Dendritic cell treated with granulocyte-macrophage colony-stimulating factor and Interleukin-4, amounts not matched to agents 40 ng/mL and 50 ng/mL, for 4 days (primary cell): ENCODE measurements around the gene SLC30A1.
"Not testable (repeated sequence)": the region's sequence is repeated elsewhere in the genome, so short reads cannot be mapped to it uniquely, and the experiment has no call there.

ENCODE experiments used
- H3K27ac Mint-ChIP-seq: one replicate; pipeline ENCODE4 v1.8.0; 2022; ENCODE audit warnings: mild to moderate bottlenecking, mixed read lengths
- H3K27me3 Mint-ChIP-seq: one replicate; pipeline ENCODE4 v1.8.0; 2022; ENCODE audit warnings: mild to moderate bottlenecking, mixed read lengths
- H3K36me3 Mint-ChIP-seq: one replicate; pipeline ENCODE4 v1.8.0; 2022; ENCODE audit warnings: low read depth, mixed read lengths
- H3K4me1 Mint-ChIP-seq: one replicate; pipeline ENCODE4 v1.8.0; 2022; ENCODE audit warnings: low read depth, mixed read lengths
- H3K4me3 Mint-ChIP-seq: one replicate; pipeline ENCODE4 v1.8.0; 2022; ENCODE audit warnings: mild to moderate bottlenecking, moderate library complexity, mixed read lengths
- H3K9me3 Mint-ChIP-seq: one replicate; pipeline ENCODE4 v1.8.0; 2022; ENCODE audit warnings: mixed read lengths
- intact Hi-C: fragments of 100-400 bp; cut with micrococcal nuclease; formaldehyde crosslinking; loops from one replicate; pipeline ENCODE4 v1.15.0; 2022

Gene SLC30A1

GRCh38 chr1:211559222-211560010, 19.5 kb downstream of the SLC30A1 start:
- Mint-ChIP-seq H3K4me3 (no peak overlapping the region), H3K36me3 (no peaks in the 10 kb centered on the region), H3K9me3 (no peaks in the 10 kb centered on the region), H3K27ac (no peak overlapping the region), H3K4me1 (no peaks in the 10 kb centered on the region), H3K27me3 (no peaks in the 10 kb centered on the region)
- intact Hi-C loops = no loop called here

GRCh38 chr1:211557894-211558625, 20.9 kb downstream of the SLC30A1 start:
- Mint-ChIP-seq H3K27me3 (no peaks in the 10 kb centered on the region), H3K4me1 (no peaks in the 10 kb centered on the region), H3K9me3 (no peaks in the 10 kb centered on the region), H3K36me3 (no peaks in the 10 kb centered on the region), H3K27ac (no peak overlapping the region), H3K4me3 (no peak overlapping the region)
- intact Hi-C loops = no loop called here

- H3K4me1 Mint-ChIP-seq = peaks cover 13% of the 10 kb centered on the region
- H3K4me3 Mint-ChIP-seq = no peak overlapping the region
- no peaks in the 10 kb centered on the region for H3K27me3 Mint-ChIP-seq
- intact Hi-C loops = no loop called here
- H3K27ac Mint-ChIP-seq = no peak overlapping the region
- H3K36me3 Mint-ChIP-seq = no peaks in the 10 kb centered on the region
- no peaks in the 10 kb centered on the region for H3K9me3 Mint-ChIP-seq
Observed at GRCh38 chr1:211553549-211553948, 25.4 kb downstream of the SLC30A1 start.

GRCh38 chr1:211551638-211552460, 27.1 kb downstream of the SLC30A1 start:
- Mint-ChIP-seq H3K27me3 (no peaks in the 10 kb centered on the region), H3K4me1 (peaks cover 13% of the 10 kb centered on the region), H3K4me3 (no peak overlapping the region), H3K36me3 (no peaks in the 10 kb centered on the region), H3K9me3 (no peaks in the 10 kb centered on the region), H3K27ac (no peak overlapping the region)
- intact Hi-C loops = no loop called here

- H3K9me3 Mint-ChIP-seq = no peaks in the 10 kb centered on the region
- H3K27ac Mint-ChIP-seq = no peak overlapping the region
- H3K4me3 Mint-ChIP-seq = no peak overlapping the region
- intact Hi-C loops = no loop called here
- peaks cover 13% of the 10 kb centered on the region for H3K4me1 Mint-ChIP-seq
- H3K36me3 Mint-ChIP-seq = no peaks in the 10 kb centered on the region
- no peaks in the 10 kb centered on the region for H3K27me3 Mint-ChIP-seq
Observed at GRCh38 chr1:211549092-211549711, 29.8 kb downstream of the SLC30A1 start.

GRCh38 chr1:211548321-211549091, 30.5 kb downstream of the SLC30A1 start:
- Mint-ChIP-seq H3K9me3 (no peaks in the 10 kb centered on the region), H3K36me3 (no peaks in the 10 kb centered on the region), H3K4me3 (no peak overlapping the region), H3K27ac (no peak overlapping the region), H3K4me1 (peaks cover 13% of the 10 kb centered on the region), H3K27me3 (no peaks in the 10 kb centered on the region)
- intact Hi-C loops = no loop called here

- intact Hi-C loops = no loop called here
- Mint-ChIP-seq H3K4me3 (no peak overlapping the region), H3K27me3 (no peaks in the 10 kb centered on the region), H3K36me3 (no peaks in the 10 kb centered on the region), H3K4me1 (peaks cover 13% of the 10 kb centered on the region), H3K27ac (no peak overlapping the region), H3K9me3 (no peaks in the 10 kb centered on the region)
Observed at GRCh38 chr1:211547710-211548109, 31.3 kb downstream of the SLC30A1 start.

GRCh38 chr1:211546543-211546942, 32.4 kb downstream of the SLC30A1 start:
- intact Hi-C loops = no loop called here
- Mint-ChIP-seq H3K27me3 (peaks cover 2% of the 10 kb centered on the region), H3K27ac (no peak overlapping the region), H3K4me3 (no peak overlapping the region), H3K9me3 (no peaks in the 10 kb centered on the region), H3K36me3 (no peaks in the 10 kb centered on the region), H3K4me1 (peaks cover 2% of the 10 kb centered on the region)

- H3K27ac Mint-ChIP-seq = no peak overlapping the region
Observed at GRCh38 chr1:211543025-211543424, 35.9 kb downstream of the SLC30A1 start.

GRCh38 chr1:211541720-211542477, 37.1 kb downstream of the SLC30A1 start:
- Mint-ChIP-seq H3K9me3 (peaks cover 10% of the 10 kb centered on the region), H3K36me3 (no peaks in the 10 kb centered on the region), H3K27ac (no peak overlapping the region), H3K4me1 (no peaks in the 10 kb centered on the region), H3K4me3 (no peak overlapping the region), H3K27me3 (peaks cover 2% of the 10 kb centered on the region)
- intact Hi-C loops = no loop called here

More at GRCh38 chr1:211543025-211543424, 35.9 kb downstream of the SLC30A1 start:
- Mint-ChIP-seq H3K36me3 (no peaks in the 10 kb centered on the region), H3K4me3 (no peak overlapping the region), H3K27me3 (peaks cover 2% of the 10 kb centered on the region), H3K4me1 (no peaks in the 10 kb centered on the region), H3K9me3 (peaks cover 10% of the 10 kb centered on the region)
- intact Hi-C loops = no loop called here

GRCh38 chr1:211541278-211541677, 37.7 kb downstream of the SLC30A1 start:
- H3K27ac Mint-ChIP-seq = no peak overlapping the region
- H3K9me3 Mint-ChIP-seq = peaks cover 10% of the 10 kb centered on the region
- no peaks in the 10 kb centered on the region for H3K36me3 Mint-ChIP-seq
- no peaks in the 10 kb centered on the region for H3K4me1 Mint-ChIP-seq
- peaks cover 2% of the 10 kb centered on the region for H3K27me3 Mint-ChIP-seq
- intact Hi-C loops = no loop called here
- no peak overlapping the region for H3K4me3 Mint-ChIP-seq

GRCh38 chr1:211540824-211541223, 38.1 kb downstream of the SLC30A1 start:
- H3K27ac Mint-ChIP-seq, H3K4me3 Mint-ChIP-seq, H3K27me3 Mint-ChIP-seq, intact Hi-C loops, H3K4me1 Mint-ChIP-seq, H3K36me3 Mint-ChIP-seq, H3K9me3 Mint-ChIP-seq: not testable (repeated sequence)
